Mucosa of stomach (tissue), 1 donor: ENCODE results near the gene TBL1XR1.

Source experiments
- H3K27me3 ChIP-seq: one replicate; pipeline ENCODE4 v1.7.0; 2013; ENCODE audit warnings: mild to moderate bottlenecking, low read length; ENCODE audit not compliant: control insufficient read depth, insufficient read depth
- H3K36me3 ChIP-seq: one replicate; pipeline ENCODE4 v1.7.0; 2013; ENCODE audit warnings: low read length; ENCODE audit not compliant: control insufficient read depth, insufficient read depth
- H3K4me1 ChIP-seq: one replicate; pipeline ENCODE4 v1.7.0; 2013; ENCODE audit warnings: mild to moderate bottlenecking, low read length; ENCODE audit not compliant: control insufficient read depth, insufficient read depth
- H3K4me3 ChIP-seq: one replicate; pipeline ENCODE4 v1.7.0; 2013; ENCODE audit warnings: low read length
- H3K9ac ChIP-seq: one replicate; pipeline ENCODE4 v1.7.0; 2013; ENCODE audit warnings: mild to moderate bottlenecking, low read length, moderate library complexity
- H3K9me3 ChIP-seq: one replicate; pipeline ENCODE4 v1.7.0; 2013; ENCODE audit warnings: mild to moderate bottlenecking, low read length, moderate library complexity; ENCODE audit not compliant: control insufficient read depth
- donor health status: Pancreatic carcinoma.

Gene TBL1XR1

DNA sequence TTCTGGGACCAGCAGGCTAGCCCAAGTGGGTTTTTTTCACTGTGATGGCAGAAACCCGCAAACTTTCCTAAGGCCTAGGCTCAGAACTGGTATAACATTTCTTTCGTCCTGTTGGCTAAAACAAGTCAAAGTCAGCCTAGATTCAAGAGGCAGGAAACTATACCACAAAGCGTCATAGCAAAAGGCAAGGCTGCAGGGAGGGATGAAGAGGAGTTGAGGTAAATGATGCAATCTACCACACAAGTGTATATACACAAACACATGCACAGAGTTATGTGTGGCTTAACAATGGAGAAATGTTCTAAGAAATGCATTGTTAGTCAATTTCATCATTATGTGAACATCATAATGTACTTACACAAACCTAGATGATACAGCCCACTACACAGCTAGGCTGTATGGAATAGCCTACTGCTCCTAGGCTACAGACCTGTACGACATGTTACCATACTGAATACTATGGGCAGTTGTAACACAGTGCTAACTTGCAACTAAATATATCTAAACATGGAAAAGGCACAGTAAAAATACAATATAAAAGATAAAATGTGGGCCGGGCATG, 225.6 kb downstream of the TBL1XR1 start:
- H3K36me3 ChIP-seq = no peaks in the 10 kb centered on the region
- H3K9ac ChIP-seq = no peak overlapping the region
- H3K4me1 ChIP-seq = no peaks in the 10 kb centered on the region
- no peak overlapping the region for H3K4me3 ChIP-seq
- H3K27me3 ChIP-seq = no peaks in the 10 kb centered on the region
- no peaks in the 10 kb centered on the region for H3K9me3 ChIP-seq

DNA sequence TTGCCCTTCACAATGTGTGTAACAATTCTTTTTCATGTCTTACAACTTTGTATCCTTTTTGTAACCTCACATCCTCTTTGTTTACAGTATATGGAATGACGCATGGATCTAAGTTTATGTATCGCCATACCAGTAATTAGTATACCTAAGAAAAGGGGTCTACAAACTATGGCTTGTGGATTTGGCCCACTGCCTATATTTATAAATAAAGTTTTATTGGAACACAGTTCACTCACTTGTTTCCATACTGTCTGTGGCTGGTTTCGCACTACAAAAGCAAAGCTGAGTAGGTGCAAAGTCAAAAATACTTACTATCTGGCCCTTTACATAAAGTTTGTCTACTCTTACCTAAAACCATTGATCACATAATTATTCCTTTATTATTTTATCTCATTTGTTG, 226.5 kb downstream of the TBL1XR1 start:
- Histone ChIP-seq H3K9ac (no peak overlapping the region), H3K4me3 (no peak overlapping the region), H3K27me3 (no peaks in the 10 kb centered on the region), H3K4me1 (no peaks in the 10 kb centered on the region), H3K36me3 (no peaks in the 10 kb centered on the region), H3K9me3 (no peaks in the 10 kb centered on the region)

- H3K9ac ChIP-seq = no peak overlapping the region
- H3K27me3 ChIP-seq = no peaks in the 10 kb centered on the region
- no peak overlapping the region for H3K4me3 ChIP-seq
- H3K4me1 ChIP-seq = no peaks in the 10 kb centered on the region
- no peaks in the 10 kb centered on the region for H3K36me3 ChIP-seq
- no peaks in the 10 kb centered on the region for H3K9me3 ChIP-seq
These were observed 227.8 kb downstream of the TBL1XR1 start for GRCh38 chr3:176969506-176969905.
